AG04450 (cell line): ENCODE results near the gene OAS3. TPM values are rescaled to one million over a fixed set of nuclear protein-coding genes. Genes with fewer than 3 reads are reported as not detected.
A peak's percentile ranks its signal among the peaks of the same experiment; 100 is the strongest.

Experiments used
- CTCF ChIA-PET: fragments of 300-600, 350-600 bp; formaldehyde crosslinking; extraction: SDS; loops from one replicate; lab custom pipeline; 2022; ENCODE audit warnings: antibody characterized with exemption, inconsistent platforms; lab: Charles Lee
- POLR2A ChIA-PET: fragments of 350-600 bp; formaldehyde crosslinking; extraction: SDS; loops from one replicate; lab custom pipeline; 2021; ENCODE audit warnings: antibody characterized with exemption, inconsistent platforms; lab: Yijun Ruan, JAX
- DNase-seq: peaks from one replicate; pipeline ENCODE4 v3.0.0-alpha.2; 2011; ENCODE audit warnings: low read depth, low spot score
- H3K27ac ChIP-seq: one replicate; pipeline ENCODE4 v1.5.1; 2012; ENCODE audit warnings: low read depth, low read length, control low read depth
- H3K27me3 ChIP-seq: one replicate; pipeline ENCODE4 v1.6.0; 2012; ENCODE audit warnings: low read length; ENCODE audit not compliant: control insufficient read depth, insufficient read depth
- H3K4me3 ChIP-seq: 2 replicates; pipeline ENCODE4 v1.5.1; 2011; ENCODE audit warnings: mild to moderate bottlenecking, low read depth, low read length, control low read depth
- H3K9me3 ChIP-seq: 2 replicates; pipeline ENCODE4 v1.5.1; 2012; ENCODE audit warnings: low read length; ENCODE audit not compliant: control insufficient read depth, insufficient read depth
- CTCF ChIP-seq: IDR thresholded peaks from 2 replicates; pipeline ENCODE4 v1.5.1; 2011; ENCODE audit warnings: low read depth, low read length, control low read depth, inconsistent platforms
- polyA plus RNA-seq: library from polyadenylated mRNA; depleted of rRNA; stranded (reverse); fragments of >200 nt; gene quantifications from 2 replicates; pipeline ENCODE4 v1.2.3, GENCODE V29; 2011

Gene OAS3
- polyA plus RNA-seq, 1 experiment, result 8.5 TPM

- POLR2A ChIA-PET, result no interaction called here
These were observed 39.9 kb upstream of the OAS3 start for GRCh38 chr12:112898380-112898779.

GRCh38 chr12:112900298-112901145 is 37.8 kb upstream of the OAS3 start:
- no peaks in the 10 kb centered on the region for H3K27me3 ChIP-seq
- TF ChIP-seq CTCF, result peak; percentile 69
- ChIA-PET CTCF (interaction anchor here (0.7 to 1.1 kb wide), 7 partner anchors 13 to 449 kb away, joined by 3 to 5 read pairs (median 3); no protein-coding TSS in a partner anchor), POLR2A (no interaction called here)
- H3K27ac ChIP-seq, result no peak overlapping the region
- H3K9me3 ChIP-seq, result no peaks in the 10 kb centered on the region
- DNase-seq, result no peak
- H3K4me3 ChIP-seq, result no peak overlapping the region

More at GRCh38 chr12:112898380-112898779, 39.9 kb upstream of the OAS3 start:
- no peak for TF ChIP-seq CTCF
- H3K27me3 ChIP-seq, result no peaks in the 10 kb centered on the region
- DNase-seq, result no peak
- H3K4me3 ChIP-seq, result no peak overlapping the region
- H3K27ac ChIP-seq, result no peak overlapping the region
- H3K9me3 ChIP-seq, result no peaks in the 10 kb centered on the region
- CTCF ChIA-PET, result no interaction called here

- Histone ChIP-seq H3K27ac (no peak overlapping the region), H3K4me3 (no peak overlapping the region), H3K9me3 (no peaks in the 10 kb centered on the region), H3K27me3 (no peaks in the 10 kb centered on the region)
- POLR2A ChIA-PET, result no interaction called here
- DNase-seq, result no peak
- TF ChIP-seq CTCF, result no peak
- CTCF ChIA-PET, result interaction anchor here (1.0 kb wide), 1 partner anchor 252 kb away, joined by 3 read pairs; no protein-coding TSS in a partner anchor
These were observed 37.0 kb upstream of the OAS3 start for GRCh38 chr12:112901271-112901670.

GRCh38 chr12:112904571-112904970 is 33.7 kb upstream of the OAS3 start:
- H3K4me3 ChIP-seq, result no peak overlapping the region
- no peak for TF ChIP-seq CTCF
- POLR2A ChIA-PET, result no interaction called here
- DNase-seq, result no peak
- H3K27me3 ChIP-seq, result no peaks in the 10 kb centered on the region
- CTCF ChIA-PET, result interaction anchor here (0.8 kb wide), 1 partner anchor 91 kb away, joined by 3 read pairs; no protein-coding TSS in a partner anchor
- no peaks in the 10 kb centered on the region for H3K9me3 ChIP-seq
- no peak overlapping the region for H3K27ac ChIP-seq

- ChIA-PET CTCF (interaction anchor here (0.8 kb wide), 1 partner anchor 90 kb away, joined by 3 read pairs; no protein-coding TSS in a partner anchor), POLR2A (no interaction called here)
- Histone ChIP-seq H3K9me3 (no peaks in the 10 kb centered on the region), H3K27ac (no peak overlapping the region), H3K27me3 (no peaks in the 10 kb centered on the region), H3K4me3 (no peak overlapping the region)
- no peak for TF ChIP-seq CTCF
- DNase-seq, result no peak
These were observed 32.7 kb upstream of the OAS3 start for GRCh38 chr12:112905451-112906089.
